Epidermal melanocyte (primary cell): Measurements from ENCODE around the gene LRSAM1.

ENCODE experiments used
- DNase-seq: peaks from one replicate; pipeline ENCODE4 v3.0.0; 2011; ENCODE audit warnings: low spot score; ENCODE audit not compliant: insufficient read length

Gene LRSAM1

DNA sequence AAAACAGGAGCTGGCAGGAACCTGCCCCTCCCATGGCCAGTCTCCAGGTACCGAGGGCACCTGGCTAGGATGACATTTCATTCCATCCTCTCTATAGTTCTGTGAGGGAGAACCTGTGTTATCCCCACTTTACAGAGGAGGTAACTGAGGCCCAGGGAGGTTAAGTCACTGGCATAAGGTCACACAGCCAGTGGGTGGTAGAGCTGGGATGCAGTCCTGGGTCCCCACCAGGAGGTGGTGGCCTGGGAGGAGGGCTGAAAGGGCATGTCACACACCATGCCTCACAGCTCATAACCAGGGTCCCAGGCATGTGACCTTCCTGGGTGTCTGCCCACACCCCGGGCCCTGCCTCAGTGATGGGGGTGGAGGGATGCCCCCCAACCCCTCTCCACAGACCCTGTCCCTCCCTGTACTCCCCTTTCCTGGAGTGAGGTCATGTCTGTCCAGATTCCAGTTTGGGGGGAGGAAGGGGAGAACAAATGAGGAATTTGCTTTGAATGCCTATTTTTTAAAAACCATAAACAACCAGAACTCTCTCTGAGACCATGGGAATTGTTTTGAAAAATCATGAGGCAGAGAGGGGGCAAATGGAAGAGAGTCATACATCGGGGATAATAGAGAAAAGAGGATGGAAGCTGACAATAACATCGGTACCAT, 83.1 kb downstream of the LRSAM1 start:
- no peak for DNase-seq

DNA sequence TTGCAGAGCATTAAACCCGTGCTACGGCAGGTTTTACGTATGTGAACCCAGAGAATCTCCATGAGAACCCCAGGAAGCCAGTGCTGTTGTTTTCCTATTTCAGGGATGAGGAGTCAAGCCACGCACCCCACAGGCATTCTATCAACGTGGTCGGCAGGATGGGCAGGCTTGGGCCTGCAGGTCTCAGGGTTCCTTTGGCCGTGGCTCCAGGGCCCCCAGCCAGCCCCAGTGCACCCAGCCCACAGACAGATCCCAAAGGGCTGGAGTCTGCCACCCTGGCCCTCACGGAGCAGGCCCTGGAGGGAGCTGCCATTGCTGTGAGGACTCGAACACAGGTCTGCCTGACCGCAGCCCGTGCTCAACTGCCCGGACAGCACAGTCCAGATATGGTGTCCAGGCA, 83.6 kb downstream of the LRSAM1 start:
- no peak for DNase-seq

DNA sequence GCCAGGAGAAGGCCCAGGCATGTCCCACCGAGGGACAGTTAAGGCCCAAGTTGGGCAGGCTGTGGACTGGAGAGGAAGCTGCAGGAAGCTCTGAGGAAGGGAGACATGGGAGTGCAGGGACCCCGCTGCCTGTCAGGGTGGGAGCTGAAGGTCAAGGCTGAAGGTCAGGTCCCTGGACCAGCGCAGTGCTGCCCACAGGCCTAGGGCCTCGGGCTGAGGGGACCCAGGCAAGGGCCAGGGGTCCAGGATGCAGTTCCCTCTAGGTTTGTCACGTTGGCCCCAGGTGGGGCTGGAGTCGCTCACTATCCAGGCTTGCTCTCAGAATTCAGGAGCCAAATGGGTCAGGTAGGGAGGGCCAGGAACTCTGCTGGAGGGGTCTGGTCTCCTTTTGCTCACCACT, 84.1 kb downstream of the LRSAM1 start:
- DNase-seq = no peak

DNA sequence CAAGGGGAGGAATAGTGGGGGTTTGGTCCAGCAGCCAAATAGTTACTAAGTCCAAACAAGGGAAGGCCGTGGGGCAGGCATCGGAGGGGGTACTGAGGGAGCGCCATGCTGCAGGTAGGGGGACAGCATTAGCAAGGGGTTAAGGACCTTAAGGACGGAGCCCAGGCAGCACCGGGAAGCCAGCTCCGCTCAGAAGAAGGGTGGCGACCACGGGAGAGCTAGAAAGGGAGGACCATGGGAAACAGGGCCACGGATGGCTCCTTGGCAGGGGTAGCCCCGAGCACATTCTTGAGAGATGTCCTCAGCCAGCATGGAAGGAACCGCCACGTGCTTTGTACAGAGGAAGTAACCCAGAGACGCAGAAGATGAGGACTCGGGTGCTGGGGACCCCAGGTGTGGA, 84.5 kb downstream of the LRSAM1 start:
- DNase-seq = no peak

- no peak for DNase-seq
These were observed 85.2 kb downstream of the LRSAM1 start for GRCh38 chr9:127536499-127536898.

- no peak for DNase-seq
These were observed 85.7 kb downstream of the LRSAM1 start for GRCh38 chr9:127537014-127537413.

GRCh38 chr9:127537792-127538191, 86.5 kb downstream of the LRSAM1 start:
- no peak for DNase-seq

GRCh38 chr9:127538849-127539258, 87.5 kb downstream of the LRSAM1 start:
- DNase-seq = peak; percentile 85

DNA sequence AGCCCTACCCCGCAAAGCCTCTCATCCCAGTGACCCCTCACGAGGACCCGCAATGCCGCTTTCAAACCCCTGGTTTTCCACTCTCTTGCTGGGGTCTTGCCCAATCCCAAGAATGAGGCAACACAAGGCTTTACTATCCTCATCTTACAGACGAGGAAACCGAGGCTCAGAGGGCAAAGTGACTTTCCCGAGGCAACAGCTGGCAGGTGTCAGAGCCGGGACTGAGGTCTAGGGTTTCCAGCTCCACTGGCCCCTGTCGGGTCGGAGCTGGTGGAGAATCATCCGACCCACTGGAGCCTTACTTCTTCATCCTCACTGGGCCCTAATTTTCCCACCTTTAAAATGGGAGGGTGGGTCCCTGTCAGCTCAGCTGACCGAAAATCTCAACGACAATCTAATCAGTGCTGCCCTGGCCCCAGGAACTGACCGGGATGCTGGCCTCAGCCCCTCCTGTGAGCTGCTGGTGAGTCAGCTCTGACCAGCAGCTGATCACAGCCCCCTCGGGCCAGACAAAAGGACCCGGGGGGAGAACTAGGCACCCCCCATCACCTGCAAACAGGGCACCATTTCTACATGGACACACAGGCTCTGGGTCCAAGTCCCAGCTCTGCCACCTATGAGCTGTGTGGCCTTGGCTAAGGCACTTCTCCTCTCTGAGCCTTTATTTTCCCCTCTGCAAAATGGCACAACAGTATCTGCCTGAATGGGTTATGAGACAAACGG, 88.1 kb downstream of the LRSAM1 start:
- DNase-seq = no peak

DNA sequence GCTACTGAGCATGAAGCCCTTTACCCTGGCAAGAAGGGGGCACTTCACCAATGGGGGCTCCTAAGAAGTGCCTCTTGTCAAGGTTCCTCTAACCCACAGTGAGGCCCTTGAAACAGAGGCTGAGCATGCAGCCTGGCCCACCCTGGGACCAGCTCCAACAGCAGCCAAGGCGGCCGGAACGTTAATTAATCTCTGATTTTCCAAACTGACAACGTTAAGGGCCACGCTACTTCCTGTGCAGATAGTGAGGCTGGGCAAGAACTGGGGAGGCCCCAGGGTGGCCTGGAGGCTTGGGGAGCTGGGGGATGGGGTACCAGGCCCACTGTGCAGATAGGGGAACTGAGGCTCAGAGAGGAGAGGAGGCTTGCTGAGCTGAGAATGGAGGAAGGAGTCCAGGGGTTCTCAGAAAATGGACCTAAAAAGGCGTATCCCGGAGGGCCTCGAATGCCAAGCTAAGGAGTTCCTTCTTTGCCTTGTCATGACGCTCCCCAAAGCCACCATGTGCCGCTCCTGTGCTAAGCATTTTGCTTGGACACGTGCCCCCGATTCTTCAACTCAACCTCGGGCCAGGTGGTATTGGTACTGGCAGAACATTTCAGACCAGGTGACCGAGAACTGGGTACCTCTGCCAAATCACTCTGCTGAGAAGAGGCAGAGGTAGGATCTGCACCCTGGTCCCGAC, 88.8 kb downstream of the LRSAM1 start:
- no peak for DNase-seq

DNA sequence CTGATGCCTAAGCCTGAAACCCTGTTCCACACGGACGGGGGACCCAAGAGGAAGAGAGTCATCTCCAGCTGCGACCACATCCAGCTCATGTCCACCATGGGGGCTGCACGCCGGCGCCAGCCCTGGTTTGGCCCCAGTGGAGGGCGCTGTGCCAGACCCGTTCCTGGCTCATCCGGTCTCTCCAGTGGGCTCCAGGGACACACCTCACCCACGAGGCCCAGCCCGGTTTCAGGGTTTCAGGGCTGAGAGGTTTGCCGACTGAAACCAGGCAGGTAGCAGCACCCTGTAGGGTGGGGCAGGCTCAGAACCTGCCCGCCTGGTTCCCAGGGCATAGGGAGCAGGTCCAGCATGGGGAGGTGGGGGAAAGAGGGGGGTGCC, 89.3 kb downstream of the LRSAM1 start:
- no peak for DNase-seq

GRCh38 chr9:127541176-127541575, 89.9 kb downstream of the LRSAM1 start:
- no peak for DNase-seq

DNA sequence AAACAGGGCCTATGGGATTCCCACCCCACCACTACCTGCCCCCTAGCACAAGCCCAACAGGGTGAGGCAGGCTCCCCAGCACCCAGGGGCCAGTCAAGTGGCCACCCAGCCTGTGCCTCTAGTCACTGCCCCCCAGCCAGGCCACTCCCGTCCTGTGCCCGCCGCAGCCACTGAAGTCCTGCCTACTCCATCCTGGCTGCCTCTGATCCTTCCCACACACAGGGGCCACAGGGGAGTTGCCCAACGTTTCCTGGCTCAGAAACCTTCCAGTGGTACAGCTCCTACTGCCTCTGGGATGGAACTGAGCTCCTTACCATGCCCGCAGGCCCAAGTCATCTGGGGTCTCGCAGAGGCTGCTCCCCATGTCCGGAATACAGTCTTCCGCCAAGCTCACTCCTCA, 90.6 kb downstream of the LRSAM1 start:
- no peak for DNase-seq

GRCh38 chr9:127543221-127543620, 91.9 kb downstream of the LRSAM1 start:
- DNase-seq = no peak

- no peak for DNase-seq
These were observed 92.7 kb downstream of the LRSAM1 start for GRCh38 chr9:127543973-127544533.

DNA sequence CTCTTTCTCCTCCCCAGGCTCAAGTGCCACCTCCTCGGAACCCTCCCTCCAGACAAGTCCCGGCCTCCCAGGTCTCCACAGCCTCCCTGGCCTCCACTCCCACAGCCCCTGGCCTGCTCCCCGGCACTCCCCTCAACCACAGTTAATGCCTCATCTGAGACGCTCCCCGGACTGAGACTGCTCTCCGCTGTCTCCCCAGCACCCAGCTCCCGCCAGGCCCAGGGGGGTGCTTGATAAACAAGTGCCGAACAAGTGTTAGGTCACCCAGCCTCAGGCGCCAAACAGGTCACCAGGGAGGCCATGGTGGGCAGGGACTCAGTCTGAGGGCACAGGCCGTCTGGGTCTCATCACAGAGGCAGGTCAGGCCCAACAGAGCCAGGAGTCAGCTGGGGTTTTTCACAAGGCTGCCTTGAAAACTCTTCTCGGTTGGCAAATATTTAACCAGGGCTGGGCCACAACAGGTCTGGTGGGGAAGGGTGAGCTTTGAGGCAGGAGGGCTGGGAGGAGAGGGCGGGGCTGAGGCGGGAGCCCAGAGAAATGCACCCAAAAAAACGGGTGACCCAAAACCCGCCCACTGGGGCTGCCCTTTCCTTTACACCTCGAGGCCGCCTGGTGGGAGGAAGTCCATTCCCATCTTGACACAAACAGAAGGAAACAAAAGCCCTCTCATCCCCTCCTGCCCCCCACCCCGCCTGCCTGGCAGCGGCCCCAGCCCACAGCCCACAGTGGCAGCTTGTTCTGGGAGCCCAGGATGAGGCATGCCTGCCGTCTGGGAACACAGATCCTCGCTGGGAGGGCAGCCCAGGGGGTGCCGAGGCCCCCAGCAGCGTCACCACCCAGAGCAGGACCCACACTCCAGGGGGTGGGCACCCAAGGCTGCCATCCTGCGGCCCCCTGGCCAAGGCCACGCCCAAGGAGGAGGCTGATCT, 94.2 kb downstream of the LRSAM1 start:
- peak; percentile 90 for DNase-seq

DNA sequence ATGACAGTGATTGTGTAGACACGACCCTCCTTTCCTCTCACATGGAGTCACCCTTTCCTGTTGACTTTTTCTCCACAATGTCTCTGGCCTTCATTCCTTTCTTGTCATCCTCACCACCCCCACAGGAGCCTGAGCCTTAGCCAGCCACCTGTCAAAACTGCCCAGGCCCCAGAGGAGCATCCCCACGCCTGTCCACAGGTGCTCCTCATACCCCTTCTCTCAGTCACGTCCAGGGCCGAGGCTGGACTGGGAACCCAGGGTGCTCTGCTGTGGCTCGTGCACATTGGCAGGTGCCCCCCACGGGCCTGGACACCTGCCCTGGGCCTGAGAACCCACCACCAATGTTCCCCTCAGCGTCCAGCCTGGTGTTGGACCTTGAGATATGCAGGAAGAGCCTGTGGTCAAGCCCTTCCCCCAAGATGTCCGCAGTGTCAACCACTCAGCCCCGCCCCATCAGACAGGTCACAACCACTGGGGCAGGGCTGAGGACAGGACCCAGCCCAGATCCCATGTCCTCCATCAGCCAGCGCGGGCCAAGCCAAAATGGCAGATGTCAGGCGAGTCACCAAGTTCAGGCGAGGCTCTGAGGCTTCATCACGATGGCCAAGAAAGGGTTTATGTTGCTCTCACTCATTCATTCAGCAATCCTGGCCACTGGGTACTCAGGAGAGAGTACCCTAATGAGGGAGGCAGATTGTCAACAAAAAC, 95.0 kb downstream of the LRSAM1 start:
- DNase-seq = no peak

- DNase-seq = no peak
These were observed 97.1 kb downstream of the LRSAM1 start for GRCh38 chr9:127548352-127548881.

DNA sequence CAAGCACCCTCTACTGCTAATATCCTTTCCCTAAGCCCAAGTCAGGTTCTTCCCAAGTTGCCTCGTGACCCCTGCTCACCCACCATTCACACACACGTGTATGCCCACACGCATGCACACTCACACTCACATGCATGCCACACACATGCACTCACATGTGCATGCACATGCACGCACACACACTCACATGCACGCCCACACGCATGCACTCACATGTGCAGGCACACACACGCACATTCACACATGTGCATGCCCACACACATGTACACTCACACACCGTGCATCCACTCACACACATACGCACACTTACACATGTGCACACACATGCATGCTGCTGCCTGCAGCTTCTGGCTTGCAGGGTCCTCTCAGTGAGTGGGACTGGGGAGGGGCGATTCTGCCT, 97.9 kb downstream of the LRSAM1 start:
- DNase-seq = no peak

- no peak for DNase-seq
These were observed 98.4 kb downstream of the LRSAM1 start for GRCh38 chr9:127549751-127550150.
